Activated naive CD8-positive, alpha-beta T cell treated with anti-CD3 and anti-CD28 coated beads for 36 hours (primary cell): ENCODE data around the gene VRK3. TPM values are rescaled to one million over a fixed set of nuclear protein-coding genes. Genes with fewer than 3 reads are reported as not detected.
"Not testable (repeated sequence)": the region's sequence is repeated elsewhere in the genome, so short reads cannot be mapped to it uniquely, and the experiment has no call there.

ENCODE experiments used
- DNase-seq: peaks from one replicate; pipeline ENCODE4 v3.0.0; 2021
- H3K27ac Mint-ChIP-seq: one replicate; pipeline ENCODE4 v1.8.0; 2022; ENCODE audit warnings: mild to moderate bottlenecking, moderate library complexity, mixed read lengths
- H3K27me3 Mint-ChIP-seq: one replicate; pipeline ENCODE4 v1.8.0; 2022; ENCODE audit warnings: mild to moderate bottlenecking, mixed read lengths
- H3K36me3 Mint-ChIP-seq: one replicate; pipeline ENCODE4 v1.8.0; 2021; ENCODE audit warnings: mild to moderate bottlenecking, mixed read lengths
- H3K4me1 Mint-ChIP-seq: one replicate; pipeline ENCODE4 v1.8.0; 2021; ENCODE audit warnings: mixed read lengths
- H3K4me3 Mint-ChIP-seq: one replicate; pipeline ENCODE4 v1.8.0; 2022; ENCODE audit warnings: mild to moderate bottlenecking, moderate library complexity, mixed read lengths
- H3K9me3 Mint-ChIP-seq: one replicate; pipeline ENCODE4 v1.8.0; 2022; ENCODE audit warnings: mixed read lengths
- total RNA-seq, 2 experiments: library from RNA; stranded (reverse); gene quantifications; one replicate each; pipeline ENCODE4 v1.2.3, GENCODE V29; 2021

VRK3 gene
- total RNA-seq, result 10 to 100 TPM; 43.1 to 48.8 TPM

GRCh38 chr19:50025022-50025793, at the start of gene VRK3:
TSS of gene VRK3 (minus strand) at chr19:50025372. CDS start at chr19:50016162, 9,210 bp downstream.
- Mint-ChIP-seq H3K27ac (peak within 1 kb of the TSS; percentile 98), H3K27me3 (peaks cover 4% of the 10 kb centered on the region), H3K9me3 (peaks cover 8% of the 10 kb centered on the region), H3K36me3 (peaks cover 21% of the 10 kb centered on the region), H3K4me1 (peaks cover 33% of the 10 kb centered on the region), H3K4me3 (peak within 1 kb of the TSS; percentile 95)
- DNase-seq, result peak; percentile 97

DNA sequence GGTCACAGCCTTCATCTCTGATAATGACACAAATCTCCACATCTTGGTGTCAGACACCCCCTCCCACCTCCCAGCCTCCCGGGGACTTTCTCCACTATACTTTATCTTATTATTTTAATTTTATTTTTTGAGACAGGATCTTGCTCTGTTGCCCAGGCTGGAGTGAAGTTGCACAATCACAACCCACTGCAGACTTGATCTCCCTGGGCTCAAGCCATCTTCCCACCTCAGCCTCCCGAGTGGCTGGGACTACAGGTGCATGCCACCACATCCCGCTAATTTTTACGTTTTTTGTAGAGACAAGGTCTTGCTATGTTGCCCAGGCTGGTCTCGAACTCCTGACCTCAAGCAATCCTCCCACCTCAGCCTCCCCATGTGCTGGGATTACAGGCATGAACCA, 43.2 kb upstream of the VRK3 start:
- not testable (repeated sequence) for H3K27ac Mint-ChIP-seq, H3K36me3 Mint-ChIP-seq, H3K4me1 Mint-ChIP-seq, H3K4me3 Mint-ChIP-seq, H3K9me3 Mint-ChIP-seq, DNase-seq
- H3K27me3 Mint-ChIP-seq, result peaks cover 11% of the 10 kb centered on the region

GRCh38 chr19:50067575-50067974, 42.4 kb upstream of the VRK3 start:
- Mint-ChIP-seq H3K4me1 (no peaks in the 10 kb centered on the region), H3K9me3 (no peaks in the 10 kb centered on the region), H3K36me3 (no peaks in the 10 kb centered on the region), H3K4me3 (no peak overlapping the region), H3K27me3 (peaks cover 9% of the 10 kb centered on the region), H3K27ac (no peak overlapping the region)
- DNase-seq, result no peak

- H3K9me3 Mint-ChIP-seq, result no peaks in the 10 kb centered on the region
- no peak overlapping the region for H3K4me3 Mint-ChIP-seq
- no peaks in the 10 kb centered on the region for H3K36me3 Mint-ChIP-seq
- no peaks in the 10 kb centered on the region for H3K4me1 Mint-ChIP-seq
- no peak overlapping the region for H3K27ac Mint-ChIP-seq
- peaks cover 12% of the 10 kb centered on the region for H3K27me3 Mint-ChIP-seq
- DNase-seq, result no peak
These were observed 40.8 kb upstream of the VRK3 start for GRCh38 chr19:50065938-50066337.

- DNase-seq, result no peak
- peaks cover 11% of the 10 kb centered on the region for H3K27me3 Mint-ChIP-seq
- H3K4me1 Mint-ChIP-seq, result no peaks in the 10 kb centered on the region
- H3K4me3 Mint-ChIP-seq, result no peak overlapping the region
- H3K9me3 Mint-ChIP-seq, result peaks cover 16% of the 10 kb centered on the region
- H3K27ac Mint-ChIP-seq, result no peak overlapping the region
- no peaks in the 10 kb centered on the region for H3K36me3 Mint-ChIP-seq
These were observed 36.5 kb upstream of the VRK3 start for GRCh38 chr19:50061650-50062049.

DNA sequence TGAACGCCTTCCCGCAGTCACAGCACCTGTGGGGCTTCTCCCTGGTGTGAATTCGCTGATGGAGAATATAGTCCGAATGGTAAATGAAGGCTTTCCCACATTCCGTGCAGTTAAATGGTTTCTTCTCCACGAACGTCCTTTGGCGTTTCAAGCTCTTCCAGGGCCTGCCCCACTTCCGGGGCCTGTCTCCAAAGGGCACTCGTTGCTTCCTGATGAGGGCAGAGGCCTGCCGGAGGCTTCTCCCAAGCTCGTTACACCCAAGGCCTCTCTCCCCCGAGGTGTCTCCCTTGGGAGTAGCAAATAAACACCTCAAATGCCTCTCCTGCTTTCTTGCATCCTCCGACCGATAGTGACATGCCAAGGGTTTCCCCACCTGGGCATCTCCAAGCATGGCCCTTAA, 34.9 kb upstream of the VRK3 start:
- no peak for DNase-seq
- Mint-ChIP-seq H3K4me1 (no peaks in the 10 kb centered on the region), H3K36me3 (no peaks in the 10 kb centered on the region), H3K27me3 (peaks cover 13% of the 10 kb centered on the region), H3K27ac (no peak overlapping the region), H3K9me3 (peaks cover 16% of the 10 kb centered on the region), H3K4me3 (no peak overlapping the region)

DNA sequence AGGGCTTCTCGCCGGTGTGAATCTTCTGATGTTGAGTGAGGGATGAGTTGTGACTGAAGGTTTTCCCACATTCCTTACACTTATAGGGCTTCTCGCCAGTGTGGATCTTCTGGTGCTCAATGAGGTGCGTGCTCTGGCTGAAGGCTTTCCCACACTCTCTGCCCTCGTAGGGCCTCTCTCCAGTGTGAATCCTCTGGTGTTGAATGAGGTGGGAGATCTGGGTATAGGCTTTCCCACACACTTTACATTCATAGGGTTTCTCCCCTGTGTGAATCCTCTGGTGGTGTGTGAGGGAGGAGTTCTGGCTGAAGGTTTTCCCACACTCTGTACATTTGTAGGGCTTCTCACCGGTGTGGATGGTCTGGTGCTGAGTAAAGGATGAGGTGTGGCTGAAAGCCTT, 33.9 kb upstream of the VRK3 start:
- no peak for DNase-seq
- no peaks in the 10 kb centered on the region for H3K4me1 Mint-ChIP-seq
- H3K36me3 Mint-ChIP-seq, result no peaks in the 10 kb centered on the region
- peaks cover 16% of the 10 kb centered on the region for H3K9me3 Mint-ChIP-seq
- no peak overlapping the region for H3K4me3 Mint-ChIP-seq
- H3K27ac Mint-ChIP-seq, result no peak overlapping the region
- H3K27me3 Mint-ChIP-seq, result peaks cover 9% of the 10 kb centered on the region

DNA sequence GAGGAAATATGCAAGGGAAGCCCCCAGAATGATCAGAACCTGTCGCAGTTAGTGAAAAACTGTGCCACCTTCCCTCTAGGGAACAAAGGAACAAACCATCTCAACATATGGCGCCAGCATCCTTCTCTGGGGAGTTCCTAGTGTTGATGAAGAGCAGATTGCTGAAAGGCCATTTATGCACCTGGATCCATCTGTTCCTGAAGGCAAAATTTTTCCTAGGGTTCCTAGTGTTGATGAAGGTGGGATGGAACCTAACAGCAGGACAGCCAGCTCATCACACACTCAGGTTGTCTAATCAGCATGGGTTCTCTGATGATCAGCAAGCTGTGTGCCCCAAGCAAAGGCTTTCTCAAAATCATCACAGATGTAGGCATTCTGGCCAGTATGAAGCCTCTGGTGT, 33.3 kb upstream of the VRK3 start:
- peaks cover 9% of the 10 kb centered on the region for H3K27me3 Mint-ChIP-seq
- no peak for DNase-seq
- H3K4me3 Mint-ChIP-seq, result no peak overlapping the region
- H3K9me3 Mint-ChIP-seq, result peaks cover 16% of the 10 kb centered on the region
- no peaks in the 10 kb centered on the region for H3K36me3 Mint-ChIP-seq
- H3K4me1 Mint-ChIP-seq, result no peaks in the 10 kb centered on the region
- H3K27ac Mint-ChIP-seq, result no peak overlapping the region

- Mint-ChIP-seq H3K4me1 (peaks cover 8% of the 10 kb centered on the region), H3K27ac (no peak overlapping the region), H3K9me3 (peaks cover 3% of the 10 kb centered on the region), H3K4me3 (no peak overlapping the region), H3K27me3 (peaks cover 11% of the 10 kb centered on the region), H3K36me3 (peaks cover 4% of the 10 kb centered on the region)
- no peak for DNase-seq
These were observed 27.9 kb upstream of the VRK3 start for GRCh38 chr19:50053119-50053518.

DNA sequence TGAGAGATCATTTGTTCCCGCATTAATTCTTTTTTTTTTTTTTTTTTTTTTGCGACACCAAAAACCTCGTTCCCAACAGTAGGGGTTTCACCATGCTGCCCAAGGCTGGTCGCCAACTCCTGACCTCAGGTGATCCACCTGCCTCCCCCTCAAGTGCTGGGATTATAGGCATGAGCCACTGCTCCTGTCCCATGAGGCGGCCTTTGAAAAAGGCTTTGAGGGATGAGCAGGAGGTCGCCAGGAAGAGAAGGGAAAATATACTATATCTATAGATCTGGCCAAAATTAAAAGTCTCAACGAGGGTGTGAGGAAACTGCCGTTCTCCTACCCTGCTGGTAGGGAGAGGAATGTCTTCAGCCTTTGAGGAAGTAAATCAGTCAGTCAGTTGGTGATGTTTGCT, 26.8 kb upstream of the VRK3 start:
- no peak overlapping the region for H3K4me3 Mint-ChIP-seq
- peaks cover 11% of the 10 kb centered on the region for H3K27me3 Mint-ChIP-seq
- DNase-seq, result no peak
- peaks cover 8% of the 10 kb centered on the region for H3K4me1 Mint-ChIP-seq
- no peaks in the 10 kb centered on the region for H3K9me3 Mint-ChIP-seq
- no peak overlapping the region for H3K27ac Mint-ChIP-seq
- H3K36me3 Mint-ChIP-seq, result peaks cover 12% of the 10 kb centered on the region

- H3K27ac Mint-ChIP-seq, result peak overlapping the region; percentile 14
- H3K4me3 Mint-ChIP-seq, result peak overlapping the region; percentile 80
- not testable (repeated sequence) for H3K4me1 Mint-ChIP-seq, H3K27me3 Mint-ChIP-seq, DNase-seq, H3K9me3 Mint-ChIP-seq
- H3K36me3 Mint-ChIP-seq, result peaks cover 18% of the 10 kb centered on the region
These were observed 26.2 kb upstream of the VRK3 start for GRCh38 chr19:50051228-50051895.

DNA sequence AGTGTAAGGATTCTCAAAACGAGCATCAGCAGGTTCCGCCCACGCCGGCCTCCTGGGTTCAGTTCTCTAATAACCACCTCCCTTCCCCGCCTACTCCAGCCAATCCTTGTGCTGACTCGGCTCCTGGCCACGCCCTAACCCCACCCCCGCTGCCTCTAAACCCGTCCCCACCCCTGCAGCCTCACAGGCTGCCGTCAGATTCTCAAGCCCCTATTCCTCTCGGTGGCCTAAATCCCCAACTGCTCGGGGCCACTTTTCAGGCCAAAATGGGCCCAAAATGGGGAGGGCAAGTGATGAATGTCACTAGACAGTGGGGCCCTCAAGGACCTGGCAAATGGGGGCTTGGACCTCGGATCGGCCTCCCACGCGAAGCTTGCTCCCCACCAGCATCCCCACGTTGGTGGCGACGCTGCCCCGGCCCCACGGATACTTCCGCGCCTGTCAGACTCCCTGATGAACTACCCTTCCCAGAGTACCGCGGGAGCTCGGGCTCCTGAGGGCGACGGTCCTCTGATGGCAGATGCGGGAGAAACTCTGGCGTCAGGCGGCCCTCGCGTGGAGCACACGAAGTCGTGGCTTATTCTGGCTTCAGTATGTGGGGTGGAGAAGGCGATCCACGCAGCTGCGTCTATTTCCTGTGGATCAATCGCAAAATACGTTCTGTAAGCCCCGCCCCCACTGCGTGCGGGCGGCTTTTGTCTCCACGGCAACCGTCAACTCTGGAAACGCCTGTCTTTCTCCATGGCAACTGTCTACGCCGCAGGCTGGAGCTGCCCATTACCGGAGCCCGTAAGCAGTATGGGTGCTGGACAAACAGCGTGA, 25.4 kb upstream of the VRK3 start:
- H3K4me1 Mint-ChIP-seq, result peaks cover 8% of the 10 kb centered on the region

GRCh38 chr19:50047671-50048070, 22.5 kb upstream of the VRK3 start:
- Mint-ChIP-seq H3K4me3 (no peak overlapping the region), H3K36me3 (peaks cover 54% of the 10 kb centered on the region), H3K27me3 (peaks cover 5% of the 10 kb centered on the region), H3K4me1 (peaks cover 8% of the 10 kb centered on the region), H3K9me3 (peaks cover 29% of the 10 kb centered on the region), H3K27ac (no peak overlapping the region)
- no peak for DNase-seq

More for the DNA sequence above, 25.4 kb upstream of the VRK3 start:
- Mint-ChIP-seq H3K27me3 (peaks cover 5% of the 10 kb centered on the region), H3K4me3 (peak overlapping the region; percentile 80), H3K36me3 (peaks cover 25% of the 10 kb centered on the region), H3K9me3 (peaks cover 3% of the 10 kb centered on the region), H3K27ac (peak overlapping the region; percentile 14)
- peak; percentile 77 for DNase-seq

- Mint-ChIP-seq H3K4me1 (peaks cover 8% of the 10 kb centered on the region), H3K27me3 (peaks cover 5% of the 10 kb centered on the region), H3K27ac (no peak overlapping the region), H3K9me3 (peaks cover 30% of the 10 kb centered on the region), H3K4me3 (no peak overlapping the region), H3K36me3 (peaks cover 61% of the 10 kb centered on the region)
- peak; percentile 47 for DNase-seq
These were observed 21.7 kb upstream of the VRK3 start for GRCh38 chr19:50046649-50047503.
